B cell (primary cell): ENCODE results near the gene CYTH3. TPM values are rescaled to one million over a fixed set of nuclear protein-coding genes. Genes with fewer than 3 reads are reported as not detected.

Experiments
- ATAC-seq: fragments of 200-7000 bp; cut with Tn5 transposase; one replicate; pipeline ENCODE4 v1.10.0; 2021; ENCODE audit warnings: low read depth, mild to moderate bottlenecking, moderate number of reproducible peaks, moderate library complexity
- CTCF ChIA-PET: fragments of 350-600 bp; sonication (Branson Sonifier 250); formaldehyde crosslinking; loops from one replicate; lab custom pipeline; 2021; ENCODE audit warnings: antibody characterized with exemption, inconsistent platforms; lab: Charles Lee
- POLR2A ChIA-PET: fragments of 350-600 bp; sonication (Branson Sonifier 250); formaldehyde crosslinking; loops from one replicate; lab custom pipeline; 2021; ENCODE audit warnings: antibody characterized with exemption; lab: Charles Lee
- DNase-seq: peaks from one replicate; pipeline ENCODE4 v3.0.0; 2013
- H2AFZ ChIP-seq: 2 replicates; pipeline ENCODE4 v1.6.1; 2012; ENCODE audit warnings: mild to moderate bottlenecking, low read depth, low read length; ENCODE audit not compliant: insufficient read depth, poor library complexity, severe bottlenecking
- H3K27ac ChIP-seq, 2 donors: 1 replicate in 1 of 2; 2 replicates in 1 of 2; pipeline ENCODE4 v1.5.1; 2012 to 2013; ENCODE audit warnings: low read length in 2 of 2, mild to moderate bottlenecking in 2 of 2, moderate library complexity in 1 of 2
- H3K27me3 ChIP-seq, 4 experiments: fragments of 200-600 bp in 1 of 4; sonication (generic) in 1 of 4; replicated peaks in 1 of 4; 1 replicate in 2 of 4; 2 replicates in 2 of 4; pipeline versions ENCODE4 v1.6.1 to v1.7.0; 2013 to 2016; ENCODE audit warnings: low read length in 3 of 4, mild to moderate bottlenecking in 2 of 4, mixed read lengths in 1 of 4, moderate library complexity in 1 of 4; ENCODE audit not compliant: insufficient read depth in 4 of 4, control insufficient read depth in 3 of 4; ENCODE audit errors: control extremely low read depth in 1 of 4
- H3K36me3 ChIP-seq, 2 experiments: replicated peaks in 1 of 2; 1 replicate in 1 of 2; 2 replicates in 1 of 2; pipeline versions ENCODE4 v1.6.1 to v1.7.1; 2013; ENCODE audit warnings: low read length in 1 of 2; ENCODE audit not compliant: insufficient read depth in 2 of 2, control insufficient read depth in 1 of 2; ENCODE audit errors: control extremely low read depth in 1 of 2, extremely low read depth in 1 of 2
- H3K4me1 ChIP-seq, 2 donors: fragments of 200-600 bp in 1 of 2; sonication (generic) in 1 of 2; 1 replicate in 1 of 2; 2 replicates in 1 of 2; pipeline versions ENCODE4 v1.5.1 to v1.6.1; 2013 to 2017; ENCODE audit warnings: low read length in 2 of 2; ENCODE audit not compliant: control insufficient read depth in 2 of 2, insufficient read depth in 2 of 2
- H3K4me2 ChIP-seq: replicated peaks from 2 replicates; pipeline ENCODE3; 2012; ENCODE audit warnings: mild to moderate bottlenecking, low read depth, low read length; ENCODE audit not compliant: poor library complexity, severe bottlenecking
- H3K4me3 ChIP-seq, 5 experiments: fragments of 200-600 bp in 1 of 5; sonication (generic) in 1 of 5; 1 replicate in 3 of 5; 2 replicates in 2 of 5; pipeline versions ENCODE4 v1.5.1 to v1.7.0; 2011 to 2016; ENCODE audit warnings: low read length in 4 of 5, mild to moderate bottlenecking in 4 of 5, low read depth in 2 of 5, control low read depth in 1 of 5, moderate library complexity in 1 of 5; ENCODE audit not compliant: insufficient read depth in 1 of 5; ENCODE audit errors: control extremely low read depth in 1 of 5, extremely low read depth in 1 of 5
- H3K79me2 ChIP-seq: fragments of 200-600 bp; sonication (generic); one replicate; pipeline ENCODE4 v1.6.0; 2016; ENCODE audit warnings: low read length; ENCODE audit not compliant: control insufficient read depth, insufficient read depth
- H3K9ac ChIP-seq: fragments of 200-600 bp; sonication (generic); 2 replicates; pipeline ENCODE4 v1.6.1; 2017; ENCODE audit warnings: mild to moderate bottlenecking, low read length, moderate library complexity
- H3K9me3 ChIP-seq, 3 donors: one replicate each; pipeline versions ENCODE4 v1.6.1 to v1.7.1; 2013; ENCODE audit warnings: low read length in 2 of 3; ENCODE audit not compliant: control insufficient read depth in 2 of 3, insufficient read depth in 1 of 3; ENCODE audit errors: control extremely low read depth in 1 of 3
- H4K20me1 ChIP-seq: 2 replicates; pipeline ENCODE4 v1.6.0; 2012; ENCODE audit warnings: mild to moderate bottlenecking, low read length; ENCODE audit not compliant: insufficient read depth, control insufficient read depth, poor library complexity, severe bottlenecking
- H3K27ac Mint-ChIP-seq: one replicate; pipeline ENCODE4 v1.8.0; 2021; ENCODE audit warnings: mixed read lengths
- H3K27me3 Mint-ChIP-seq: one replicate; pipeline ENCODE4 v1.8.0; 2021; ENCODE audit warnings: mixed read lengths
- H3K4me1 Mint-ChIP-seq: one replicate; pipeline ENCODE4 v1.8.0; 2021; ENCODE audit warnings: mixed read lengths
- H3K4me3 Mint-ChIP-seq: one replicate; pipeline ENCODE4 v1.8.0; 2021; ENCODE audit warnings: mixed read lengths
- H3K9me3 Mint-ChIP-seq: one replicate; pipeline ENCODE4 v1.8.0; 2022; ENCODE audit warnings: mixed read lengths; ENCODE audit not compliant: insufficient read depth
- EZH2 ChIP-seq: IDR thresholded peaks from 2 replicates; pipeline ENCODE4 v1.6.1; 2012; ENCODE audit warnings: borderline replicate concordance, low read depth, mild to moderate bottlenecking, moderate library complexity, low read length; ENCODE audit not compliant: insufficient read depth, poor library complexity, severe bottlenecking
- WGBS: methylation state at CpG from one replicate; pipeline ENCODE4 v1.1.5; 2013; ENCODE audit warnings: missing lambda C conversion rate; ENCODE audit not compliant: insufficient coverage; 5-methylcytosine and 5-hydroxymethylcytosine counted together
- intact Hi-C: fragments of 100-400 bp; cut with micrococcal nuclease; formaldehyde crosslinking; loops from one replicate; pipeline ENCODE4 v1.10.0; 2022
- polyA plus RNA-seq: library from polyadenylated mRNA; depleted of rRNA; stranded (reverse); fragments of >200 nt; gene quantifications from 2 replicates; pipeline ENCODE4 v1.2.3, GENCODE V29; 2012
- total RNA-seq, 2 donors: library from RNA; stranded (reverse); fragments of 120-200 nt in 1 of 2; gene quantifications; 1 replicate in 1 of 2; 2 replicates in 1 of 2; pipeline versions ENCODE4 v1.2.3 to v1.2.4, GENCODE V29; 2013 to 2022
- TF ChIP-seq, protein P1 (sequence below): fragments of 200-600 bp; IDR thresholded peaks from one replicate; pipeline ENCODE4 v1.8.0; 2022; ENCODE audit warnings: antibody characterized with exemption, mild to moderate bottlenecking

The CYTH3 gene
- total and polyA plus RNA-seq, 2 donors (not counting 1 experiment from before 2014, with no cell fraction given), result 5.2 to 11.3 TPM

DNA sequence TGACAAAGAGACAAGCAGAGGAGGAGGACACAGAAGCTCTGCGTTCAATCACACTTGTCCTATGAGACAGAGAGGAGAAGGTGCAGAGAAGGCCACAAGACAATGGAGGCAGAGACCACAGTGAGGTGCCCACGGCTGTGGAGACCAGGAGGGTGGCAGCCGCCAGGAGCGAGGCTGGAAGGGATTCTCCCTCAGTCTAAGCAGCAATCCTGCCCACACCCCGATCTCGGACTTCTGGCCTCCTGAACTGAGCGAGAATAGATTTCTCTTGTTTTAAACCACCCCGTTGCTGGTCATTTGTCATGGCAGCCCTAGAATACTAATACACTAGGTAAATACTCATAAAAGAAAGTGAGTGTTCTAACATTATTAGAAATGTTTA, 92.1 kb downstream of the CYTH3 start:
- H2AFZ ChIP-seq, result no peak overlapping the region
- Mint-ChIP-seq H3K27me3 (no peaks in the 10 kb centered on the region), H3K4me3 (no peak overlapping the region), H3K9me3 (no peaks in the 10 kb centered on the region), H3K27ac (no peak overlapping the region), H3K4me1 (no peaks in the 10 kb centered on the region)
- no peak for DNase-seq
- H3K4me2 ChIP-seq, result no peak overlapping the region
- no peak overlapping the region for H3K4me3 ChIP-seq
- H3K9ac ChIP-seq, result no peak overlapping the region
- intact Hi-C loops, result no loop called here
- TF ChIP-seq, protein P1, sequence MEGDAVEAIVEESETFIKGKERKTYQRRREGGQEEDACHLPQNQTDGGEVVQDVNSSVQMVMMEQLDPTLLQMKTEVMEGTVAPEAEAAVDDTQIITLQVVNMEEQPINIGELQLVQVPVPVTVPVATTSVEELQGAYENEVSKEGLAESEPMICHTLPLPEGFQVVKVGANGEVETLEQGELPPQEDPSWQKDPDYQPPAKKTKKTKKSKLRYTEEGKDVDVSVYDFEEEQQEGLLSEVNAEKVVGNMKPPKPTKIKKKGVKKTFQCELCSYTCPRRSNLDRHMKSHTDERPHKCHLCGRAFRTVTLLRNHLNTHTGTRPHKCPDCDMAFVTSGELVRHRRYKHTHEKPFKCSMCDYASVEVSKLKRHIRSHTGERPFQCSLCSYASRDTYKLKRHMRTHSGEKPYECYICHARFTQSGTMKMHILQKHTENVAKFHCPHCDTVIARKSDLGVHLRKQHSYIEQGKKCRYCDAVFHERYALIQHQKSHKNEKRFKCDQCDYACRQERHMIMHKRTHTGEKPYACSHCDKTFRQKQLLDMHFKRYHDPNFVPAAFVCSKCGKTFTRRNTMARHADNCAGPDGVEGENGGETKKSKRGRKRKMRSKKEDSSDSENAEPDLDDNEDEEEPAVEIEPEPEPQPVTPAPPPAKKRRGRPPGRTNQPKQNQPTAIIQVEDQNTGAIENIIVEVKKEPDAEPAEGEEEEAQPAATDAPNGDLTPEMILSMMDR, result no peak
- TF ChIP-seq EZH2, result no peak
- ChIA-PET POLR2A (no interaction called here), CTCF (no interaction called here)
- no peak overlapping the region for H3K27ac ChIP-seq
- no peaks in the 10 kb centered on the region for H4K20me1 ChIP-seq
- no peaks in the 10 kb centered on the region for H3K27me3 ChIP-seq
- WGBS, result 94% methylated on average over 6 of the region's 8 CpGs
- no peaks in the 10 kb centered on the region for H3K79me2 ChIP-seq
- no peaks in the 10 kb centered on the region for H3K9me3 ChIP-seq
- ATAC-seq, result no peak
- H3K36me3 ChIP-seq, result no peaks in the 10 kb centered on the region
- no peaks in the 10 kb centered on the region for H3K4me1 ChIP-seq

DNA sequence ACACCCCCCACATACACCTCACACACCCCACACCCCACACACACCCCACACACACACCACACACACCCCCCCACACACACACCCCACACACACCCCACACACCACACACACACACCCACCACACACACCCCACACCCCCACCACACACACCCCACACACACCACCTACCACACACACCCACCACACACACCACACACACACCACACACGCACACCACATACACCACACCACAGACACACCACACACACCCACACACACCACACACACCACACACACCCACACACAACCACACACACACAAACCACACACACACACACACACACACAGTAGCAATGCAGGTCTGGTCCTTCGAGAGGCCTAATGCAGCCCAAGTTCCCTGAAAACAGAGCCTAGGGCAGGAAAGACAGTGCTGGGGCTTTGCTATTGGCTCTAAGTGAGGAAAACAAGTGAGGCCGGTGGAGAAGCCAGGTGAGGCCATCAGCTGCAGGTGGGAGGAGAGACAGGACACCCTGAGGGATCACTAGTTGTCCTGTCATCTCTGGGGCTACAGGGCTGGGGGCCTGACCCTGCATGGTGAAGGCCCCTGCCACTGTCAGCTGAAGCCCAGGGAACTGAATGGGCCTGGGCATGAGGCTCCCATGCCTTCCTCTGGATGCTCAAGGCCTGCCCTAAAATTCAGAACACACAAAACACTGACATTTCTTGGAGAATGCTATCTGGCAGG, 92.6 kb downstream of the CYTH3 start:
- no peaks in the 10 kb centered on the region for H3K79me2 ChIP-seq
- no peak overlapping the region for H3K4me3 ChIP-seq
- no peaks in the 10 kb centered on the region for H3K9me3 ChIP-seq
- POLR2A ChIA-PET, result no interaction called here
- no peak overlapping the region for H2AFZ ChIP-seq
- no peaks in the 10 kb centered on the region for H4K20me1 ChIP-seq
- H3K27ac Mint-ChIP-seq, result no peak overlapping the region
- WGBS, result 87% methylated on average over 2 of the region's 3 CpGs
- intact Hi-C loops, result no loop called here
- no peak overlapping the region for H3K4me2 ChIP-seq
- no peak for ATAC-seq
- H3K27me3 ChIP-seq, result no peaks in the 10 kb centered on the region
- H3K4me3 Mint-ChIP-seq, result no peak overlapping the region
- DNase-seq, result no peak
- H3K9me3 Mint-ChIP-seq, result no peaks in the 10 kb centered on the region
- H3K36me3 ChIP-seq, result no peaks in the 10 kb centered on the region
- CTCF ChIA-PET, result no interaction called here
- no peaks in the 10 kb centered on the region for H3K4me1 Mint-ChIP-seq
- H3K27me3 Mint-ChIP-seq, result no peaks in the 10 kb centered on the region
- no peak overlapping the region for H3K27ac ChIP-seq
- no peak overlapping the region for H3K9ac ChIP-seq
- H3K4me1 ChIP-seq, result no peaks in the 10 kb centered on the region
- TF ChIP-seq, protein P1, result no peak
- no peak for TF ChIP-seq EZH2
